Endothelial cell (in vitro differentiated cells): ENCODE data around the gene CKM. TPM values are rescaled to one million over a fixed set of nuclear protein-coding genes. Genes with fewer than 3 reads are reported as not detected.
A peak's percentile ranks its signal among the peaks of the same experiment; 100 is the strongest.
"Not testable (repeated sequence)": the region's sequence is repeated elsewhere in the genome, so short reads cannot be mapped to it uniquely, and the experiment has no call there.

Experiments
- DNase-seq: peaks from one replicate; pipeline ENCODE4 v3.0.0; 2021; ENCODE audit warnings: low spot score
- H3K27ac Mint-ChIP-seq: one replicate; pipeline ENCODE4 v1.8.0; 2021; ENCODE audit warnings: mixed read lengths, inconsistent platforms; ENCODE audit not compliant: unreplicated experiment
- H3K27me3 Mint-ChIP-seq: one replicate; pipeline ENCODE4 v1.8.0; 2021; ENCODE audit warnings: mild to moderate bottlenecking, moderate library complexity, mixed read lengths, inconsistent platforms; ENCODE audit not compliant: unreplicated experiment
- H3K36me3 Mint-ChIP-seq: one replicate; pipeline ENCODE4 v1.8.0; 2021; ENCODE audit warnings: mild to moderate bottlenecking, low read depth, mixed read lengths, inconsistent platforms; ENCODE audit not compliant: unreplicated experiment
- H3K4me1 Mint-ChIP-seq: one replicate; pipeline ENCODE4 v1.8.0; 2021; ENCODE audit warnings: mild to moderate bottlenecking, mixed read lengths, inconsistent platforms; ENCODE audit not compliant: unreplicated experiment
- H3K4me3 Mint-ChIP-seq: one replicate; pipeline ENCODE4 v1.8.0; 2021; ENCODE audit warnings: mild to moderate bottlenecking, mixed read lengths, inconsistent platforms; ENCODE audit not compliant: unreplicated experiment
- H3K9me3 Mint-ChIP-seq: one replicate; pipeline ENCODE4 v1.8.0; 2021; ENCODE audit warnings: mixed read lengths, inconsistent platforms; ENCODE audit not compliant: unreplicated experiment
- CTCF ChIP-seq: fragments of 200-600 bp; sonication (generic); IDR thresholded peaks from one replicate; pipeline ENCODE4 v1.5.0; 2021; ENCODE audit warnings: antibody characterized with exemption; ENCODE audit not compliant: unreplicated experiment
- total RNA-seq: library from RNA; stranded (reverse); fragmentation: NEBNext Ultra II Directional; extraction: Animal tissue kit (Norgen Biotek cat#: 25700); gene quantifications from one replicate; pipeline ENCODE4 v1.2.1, GENCODE V29; 2021; ENCODE audit not compliant: unreplicated experiment

The CKM gene
- total RNA-seq, 1 donor from 2014 or later = not detected

- H3K4me3 Mint-ChIP-seq = peak within 1 kb of the TSS; percentile 80
- H3K27ac Mint-ChIP-seq = no peak within 1 kb of the TSS
- no peaks in the 10 kb centered on the region for H3K36me3 Mint-ChIP-seq
These were observed 17.7 kb upstream of the CKM start, which contains the start of gene KLC3 for GRCh38 chr19:45340232-45340898. Gene KLC3, plus strand, starts transcription at chr19:45340750. Its CDS starts 4,792 bp downstream, at chr19:45345542.

GRCh38 chr19:45339629-45340028, 17.0 kb upstream of the CKM start:
- Mint-ChIP-seq H3K36me3 (no peaks in the 10 kb centered on the region), H3K27me3 (peaks cover 7% of the 10 kb centered on the region), H3K27ac (no peak overlapping the region), H3K4me1 (peaks cover 4% of the 10 kb centered on the region), H3K9me3 (no peaks in the 10 kb centered on the region), H3K4me3 (no peak overlapping the region)
- no peak for DNase-seq
- TF ChIP-seq CTCF = no peak

More at GRCh38 chr19:45340232-45340898, 17.7 kb upstream of the CKM start, which contains the start of gene KLC3:
- TF ChIP-seq CTCF = no peak
- Mint-ChIP-seq H3K4me1 (peaks cover 4% of the 10 kb centered on the region), H3K27me3 (peaks cover 7% of the 10 kb centered on the region), H3K9me3 (no peaks in the 10 kb centered on the region)
- DNase-seq = peak; percentile 20

GRCh38 chr19:45336696-45337251, 14.1 kb upstream of the CKM start:
- Mint-ChIP-seq H3K9me3 (no peaks in the 10 kb centered on the region), H3K27me3 (peaks cover 6% of the 10 kb centered on the region), H3K27ac (no peak overlapping the region), H3K4me3 (no peak overlapping the region), H3K4me1 (peaks cover 4% of the 10 kb centered on the region), H3K36me3 (no peaks in the 10 kb centered on the region)
- no peak for DNase-seq
- TF ChIP-seq CTCF = no peak

GRCh38 chr19:45334881-45335280, 12.2 kb upstream of the CKM start:
- not testable (repeated sequence) for H3K27me3 Mint-ChIP-seq, H3K4me1 Mint-ChIP-seq, H3K27ac Mint-ChIP-seq, H3K9me3 Mint-ChIP-seq, H3K36me3 Mint-ChIP-seq, H3K4me3 Mint-ChIP-seq, DNase-seq

- Mint-ChIP-seq H3K4me3 (no peak overlapping the region), H3K27me3 (peaks cover 2% of the 10 kb centered on the region), H3K9me3 (no peaks in the 10 kb centered on the region), H3K36me3 (no peaks in the 10 kb centered on the region), H3K4me1 (no peaks in the 10 kb centered on the region), H3K27ac (no peak overlapping the region)
- TF ChIP-seq CTCF = no peak
- no peak for DNase-seq
These were observed 11.1 kb upstream of the CKM start for GRCh38 chr19:45333609-45334303.
